ENCODE results near the gene FNDC10.

DNA sequence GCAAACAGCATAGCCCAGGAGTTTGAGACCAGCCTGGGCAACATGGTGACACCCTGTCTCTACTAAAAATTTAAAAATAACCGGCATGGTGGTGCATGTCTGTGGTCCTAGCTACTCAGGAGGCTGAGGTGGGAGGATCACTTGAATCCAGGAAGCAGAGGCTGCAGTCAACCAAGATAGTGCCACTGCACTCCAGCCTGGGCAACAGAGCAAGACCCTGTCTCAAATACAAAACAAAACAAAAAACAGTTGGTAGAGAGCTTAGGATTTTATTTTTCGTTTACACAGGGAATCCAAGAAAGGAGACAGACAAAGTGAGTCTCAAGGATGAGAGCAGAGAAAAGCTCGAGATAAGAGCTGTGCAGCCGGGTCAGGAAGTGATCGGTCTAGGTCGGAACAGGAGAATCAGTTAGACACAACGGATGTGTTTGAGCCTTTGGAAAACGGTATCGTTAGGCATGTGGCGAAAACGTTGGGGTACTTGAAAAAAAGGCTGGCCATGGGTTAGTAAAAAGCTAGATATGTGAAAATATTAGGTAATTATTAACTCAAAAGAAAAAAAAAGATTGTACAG, 13.7 kb upstream of the FNDC10 start:
- TF ChIP-seq, protein P1, sequence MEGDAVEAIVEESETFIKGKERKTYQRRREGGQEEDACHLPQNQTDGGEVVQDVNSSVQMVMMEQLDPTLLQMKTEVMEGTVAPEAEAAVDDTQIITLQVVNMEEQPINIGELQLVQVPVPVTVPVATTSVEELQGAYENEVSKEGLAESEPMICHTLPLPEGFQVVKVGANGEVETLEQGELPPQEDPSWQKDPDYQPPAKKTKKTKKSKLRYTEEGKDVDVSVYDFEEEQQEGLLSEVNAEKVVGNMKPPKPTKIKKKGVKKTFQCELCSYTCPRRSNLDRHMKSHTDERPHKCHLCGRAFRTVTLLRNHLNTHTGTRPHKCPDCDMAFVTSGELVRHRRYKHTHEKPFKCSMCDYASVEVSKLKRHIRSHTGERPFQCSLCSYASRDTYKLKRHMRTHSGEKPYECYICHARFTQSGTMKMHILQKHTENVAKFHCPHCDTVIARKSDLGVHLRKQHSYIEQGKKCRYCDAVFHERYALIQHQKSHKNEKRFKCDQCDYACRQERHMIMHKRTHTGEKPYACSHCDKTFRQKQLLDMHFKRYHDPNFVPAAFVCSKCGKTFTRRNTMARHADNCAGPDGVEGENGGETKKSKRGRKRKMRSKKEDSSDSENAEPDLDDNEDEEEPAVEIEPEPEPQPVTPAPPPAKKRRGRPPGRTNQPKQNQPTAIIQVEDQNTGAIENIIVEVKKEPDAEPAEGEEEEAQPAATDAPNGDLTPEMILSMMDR (IDR thresholded peaks at IDR 0.05) = no peak
- no peak for TF ChIP-seq POLR2AphosphoS5 (IDR thresholded peaks at IDR 0.05)
- no peak for TF ChIP-seq POLR2A (IDR thresholded peaks at IDR 0.05)

Data from suprapubic skin (tissue), 4 donors.